ENCODE results near the gene FAM181A. TPM values are rescaled to one million over a fixed set of nuclear protein-coding genes. Genes with fewer than 3 reads are reported as not detected.

FAM181A gene
- total and polyA plus RNA-seq, 2 of the 4 experiments (the other 2 are of a cell fraction), result not detected

GRCh38 chr14:93943930-93944329, 16.8 kb downstream of the FAM181A start:
- Histone ChIP-seq H2BK15ac (ENCODE audit: low read depth, low read length) (no peak overlapping the region), H3K4me3 (ENCODE audit: insufficient read depth, low read depth, low read length) (no peak overlapping the region), H3K18ac (ENCODE audit: low read depth, low read length) (no peak overlapping the region), H3K23ac (ENCODE audit: low read depth, low read length) (no peak overlapping the region), H4K8ac (ENCODE audit: low read depth in 2 of 2, low read length in 2 of 2) (no peak overlapping the region), H3K14ac (replicated peaks; ENCODE audit: low read depth, low read length) (no peak overlapping the region), H2BK20ac (ENCODE audit: low read depth, low read length) (no peak overlapping the region), H4K5ac (ENCODE audit: low read depth, low read length) (no peak overlapping the region), H2AFZ (replicated peaks; ENCODE audit: low read length, poor library complexity) (no peak overlapping the region), H3K4me2 (ENCODE audit: low read depth, low read length) (no peak overlapping the region), H2AK5ac (ENCODE audit: low read depth, low read length) (no peak overlapping the region; the same call in 1 of the 2 replicates), H4K20me1 (ENCODE audit: insufficient read depth, low read length) (peaks cover 3% of the 10 kb centered on the region; the same call in 1 of the 2 replicates), H4K91ac (ENCODE audit: insufficient read depth, low read depth, low read length) (no peak overlapping the region), H3K9ac (ENCODE audit: low read depth, low read length) (no peak overlapping the region), H3K9me3 (ENCODE audit: control insufficient read depth, insufficient read depth, low read length) (no peaks in the 10 kb centered on the region), H3K36me3 (ENCODE audit: control insufficient read depth, insufficient read depth, low read length) (no peaks in the 10 kb centered on the region), H3K56ac (ENCODE audit: extremely low read depth, insufficient read depth, low read length) (no peak overlapping the region), H2BK120ac (ENCODE audit: low read depth, low read length) (no peak overlapping the region), H3K27me3 (ENCODE audit: control insufficient read depth, insufficient read depth, low read length) (peaks cover 4% of the 10 kb centered on the region; the same call in 1 of the 2 replicates), H3K4ac (ENCODE audit: low read depth, low read length) (no peak overlapping the region), H2AK9ac (replicated peaks; ENCODE audit: low read depth, low read length, poor library complexity) (no peak overlapping the region), H3K9me1 (ENCODE audit: insufficient read depth, low read length) (no peaks in the 10 kb centered on the region), H3K27ac (ENCODE audit: insufficient read depth, low read length) (no peak overlapping the region), H2BK5ac (ENCODE audit: low read depth, low read length, poor library complexity, severe bottlenecking) (no peak overlapping the region), H3K79me1 (ENCODE audit: low read depth in 1 of 2, low read length in 2 of 2) (no peaks in the 10 kb centered on the region), H3K4me1 (ENCODE audit: control insufficient read depth, insufficient read depth, low read length) (peaks cover 7% of the 10 kb centered on the region)
- in situ Hi-C loops (cut with MboI; ENCODE audit: low sequenced_read_pairs), result loop anchor here (5.0 to 10.0 kb wide), 2 partner anchors 58 to 191 kb away; no protein-coding TSS in a partner anchor
- intact Hi-C loops (cut with micrococcal nuclease), result no loop called here
- ATAC-seq (ENCODE audit: low read depth) (no peak), DNase-seq (no peak)
- ChIA-PET CTCF (no interaction called here), POLR2A (ENCODE audit: unreplicated experiment) (no interaction called here)
- 89% methylated on average over 9 of the region's 9 CpGs; no CpG with 5 or more reads in 1 of the 2 experiments for WGBS, 2 experiments (ENCODE audit: extremely low coverage in 2 of 2, insufficient read length in 1 of 2)
- no TSS peak for BruUV-seq (replicated peaks)
- TF ChIP-seq MAFK (IDR thresholded peaks at IDR 0.05; ENCODE audit: low read depth, low read length) (no peak), SMC3 (IDR thresholded peaks at IDR 0.05; ENCODE audit: low read depth, low read length) (no peak), RAD21 (IDR thresholded peaks at IDR 0.05; ENCODE audit: low read length) (no peak), CEBPB (IDR thresholded peaks at IDR 0.05; ENCODE audit: low read depth, low read length) (no peak), ELK1 (IDR thresholded peaks at IDR 0.05; ENCODE audit: borderline replicate concordance, low read depth, low read length) (no peak), NFE2L2 (IDR thresholded peaks at IDR 0.05; ENCODE audit: low read depth, low read length) (no peak), MXI1 (IDR thresholded peaks at IDR 0.05; ENCODE audit: borderline replicate concordance, low read depth, low read length) (no peak), BHLHE40 (IDR thresholded peaks at IDR 0.05; ENCODE audit: low read depth, low read length) (no peak)
- dilution Hi-C loops (cut with HindIII; ENCODE audit: low sequenced_read_pairs, unreplicated experiment), result no loop called here
